Measurements from ENCODE around the gene KCNQ1.

KCNQ1 gene

DNA sequence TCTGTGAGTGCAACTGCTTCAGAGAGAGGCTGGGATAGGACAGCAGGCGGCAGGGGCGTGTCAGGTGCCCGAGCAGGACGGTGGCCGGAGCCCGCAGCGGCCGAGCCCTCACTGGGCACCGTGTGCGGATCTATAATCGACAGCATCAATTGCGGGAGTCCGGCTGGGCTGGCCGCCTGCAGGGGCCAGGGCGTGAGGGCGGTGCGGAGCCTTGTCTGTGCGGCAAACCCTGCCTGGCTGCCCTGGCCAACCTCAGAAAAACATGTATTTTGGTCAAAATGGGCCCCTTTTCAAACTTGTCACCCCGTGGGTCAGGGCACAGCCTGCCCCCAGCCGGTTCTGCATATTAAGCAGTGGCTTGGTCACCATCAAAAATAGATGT is 346.3 kb downstream of the KCNQ1 start:
- Mint-ChIP-seq H3K36me3 (ENCODE audit: low read depth) (peaks cover 69% of the 10 kb centered on the region), H3K9me3 (no peaks in the 10 kb centered on the region), H3K4me3 (peak overlapping the region; percentile 25), H3K4me1 (ENCODE audit: low read depth) (peaks cover 21% of the 10 kb centered on the region), H3K27ac (no peak overlapping the region), H3K27me3 (peaks cover 27% of the 10 kb centered on the region)
- intact Hi-C loops (cut with micrococcal nuclease) = no loop called here

GRCh38 chr11:2791521-2792380 is 346.9 kb downstream of the KCNQ1 start:
- intact Hi-C loops (cut with micrococcal nuclease) = no loop called here
- no peak overlapping the region for H3K4me3 Mint-ChIP-seq
- peaks cover 27% of the 10 kb centered on the region for H3K27me3 Mint-ChIP-seq
- H3K9me3 Mint-ChIP-seq = no peaks in the 10 kb centered on the region
- H3K4me1 Mint-ChIP-seq (ENCODE audit: low read depth) = peaks cover 21% of the 10 kb centered on the region
- H3K36me3 Mint-ChIP-seq (ENCODE audit: low read depth) = peaks cover 68% of the 10 kb centered on the region
- no peak overlapping the region for H3K27ac Mint-ChIP-seq

- H3K9me3 Mint-ChIP-seq = no peaks in the 10 kb centered on the region
- peaks cover 69% of the 10 kb centered on the region for H3K36me3 Mint-ChIP-seq (ENCODE audit: low read depth)
- H3K27me3 Mint-ChIP-seq = peaks cover 27% of the 10 kb centered on the region
- intact Hi-C loops (cut with micrococcal nuclease) = no loop called here
- H3K27ac Mint-ChIP-seq = no peak overlapping the region
- no peak overlapping the region for H3K4me3 Mint-ChIP-seq
- H3K4me1 Mint-ChIP-seq (ENCODE audit: low read depth) = peaks cover 21% of the 10 kb centered on the region
Measured at GRCh38 chr11:2792381-2793250, 347.8 kb downstream of the KCNQ1 start.

GRCh38 chr11:2793701-2794045 is 348.9 kb downstream of the KCNQ1 start:
- H3K36me3 Mint-ChIP-seq (ENCODE audit: low read depth) = peaks cover 75% of the 10 kb centered on the region
- H3K4me1 Mint-ChIP-seq (ENCODE audit: low read depth) = peaks cover 21% of the 10 kb centered on the region
- peaks cover 24% of the 10 kb centered on the region for H3K27me3 Mint-ChIP-seq
- H3K9me3 Mint-ChIP-seq = no peaks in the 10 kb centered on the region
- H3K4me3 Mint-ChIP-seq = no peak overlapping the region
- H3K27ac Mint-ChIP-seq = no peak overlapping the region
- intact Hi-C loops (cut with micrococcal nuclease) = no loop called here

DNA sequence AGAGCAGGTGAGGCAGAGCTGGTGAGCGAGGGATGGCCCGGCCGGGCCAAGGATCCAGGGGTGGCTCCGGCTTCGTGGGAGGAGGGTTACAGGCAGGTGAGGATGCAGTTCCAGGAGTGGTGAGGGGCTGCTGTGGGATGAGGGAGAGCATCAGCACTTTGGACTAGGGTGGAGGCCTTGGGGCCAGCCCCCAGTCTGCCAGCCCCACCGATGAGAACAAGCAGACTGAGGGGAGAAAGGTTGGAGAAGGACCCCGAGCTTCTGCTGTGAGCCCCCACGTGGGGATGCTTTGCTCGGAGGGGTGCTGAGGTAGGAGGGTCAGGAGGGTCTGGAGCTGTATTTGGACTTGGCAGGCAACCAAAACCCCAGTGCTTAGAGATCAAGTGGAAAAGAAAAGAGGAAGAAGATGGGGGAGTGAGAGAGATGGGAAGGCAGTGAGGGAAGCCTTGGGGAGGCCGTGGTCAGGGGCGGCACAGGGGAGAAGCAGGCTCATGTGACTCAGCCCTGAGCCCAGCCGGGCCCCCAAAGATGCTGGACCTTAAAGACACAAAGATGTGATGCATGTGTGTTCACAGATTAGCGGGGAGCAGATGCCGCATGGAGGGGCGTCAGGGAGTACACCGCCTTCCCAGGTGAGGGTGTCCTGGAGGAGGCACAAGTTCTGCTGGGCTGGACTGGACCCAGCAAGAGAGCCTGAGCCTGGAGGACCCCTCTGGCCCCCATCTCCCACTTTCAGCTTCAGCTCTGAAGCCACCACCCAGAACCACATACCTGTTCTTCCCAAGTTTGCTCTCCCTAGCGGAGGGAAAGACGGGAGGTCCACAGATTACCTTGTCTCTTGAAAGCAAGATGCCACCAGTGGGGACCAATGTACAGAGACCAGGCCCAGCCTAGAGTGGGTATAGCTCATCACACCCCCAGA is 349.5 kb downstream of the KCNQ1 start:
- no peaks in the 10 kb centered on the region for H3K9me3 Mint-ChIP-seq
- H3K4me1 Mint-ChIP-seq (ENCODE audit: low read depth) = peaks cover 21% of the 10 kb centered on the region
- H3K4me3 Mint-ChIP-seq = no peak overlapping the region
- intact Hi-C loops (cut with micrococcal nuclease) = no loop called here
- no peak overlapping the region for H3K27ac Mint-ChIP-seq
- H3K27me3 Mint-ChIP-seq = peaks cover 23% of the 10 kb centered on the region
- H3K36me3 Mint-ChIP-seq (ENCODE audit: low read depth) = peaks cover 75% of the 10 kb centered on the region

GRCh38 chr11:2794968-2795322 is 350.1 kb downstream of the KCNQ1 start:
- intact Hi-C loops (cut with micrococcal nuclease) = no loop called here

GRCh38 chr11:2795491-2795991 is 350.7 kb downstream of the KCNQ1 start:
- intact Hi-C loops (cut with micrococcal nuclease) = no loop called here
- H3K4me3 Mint-ChIP-seq = no peak overlapping the region
- H3K36me3 Mint-ChIP-seq (ENCODE audit: low read depth) = peaks cover 66% of the 10 kb centered on the region
- H3K4me1 Mint-ChIP-seq (ENCODE audit: low read depth) = peaks cover 18% of the 10 kb centered on the region
- H3K27ac Mint-ChIP-seq = no peak overlapping the region
- no peaks in the 10 kb centered on the region for H3K9me3 Mint-ChIP-seq
- H3K27me3 Mint-ChIP-seq = peaks cover 15% of the 10 kb centered on the region

More at GRCh38 chr11:2794968-2795322, 350.1 kb downstream of the KCNQ1 start:
- H3K4me3 Mint-ChIP-seq = no peak overlapping the region
- H3K4me1 Mint-ChIP-seq (ENCODE audit: low read depth) = peaks cover 21% of the 10 kb centered on the region
- H3K9me3 Mint-ChIP-seq = no peaks in the 10 kb centered on the region
- peaks cover 21% of the 10 kb centered on the region for H3K27me3 Mint-ChIP-seq
- H3K36me3 Mint-ChIP-seq (ENCODE audit: low read depth) = peaks cover 72% of the 10 kb centered on the region
- H3K27ac Mint-ChIP-seq = no peak overlapping the region

GRCh38 chr11:2796091-2796490 is 351.3 kb downstream of the KCNQ1 start:
- peaks cover 12% of the 10 kb centered on the region for H3K4me1 Mint-ChIP-seq (ENCODE audit: low read depth)
- H3K27ac Mint-ChIP-seq = no peak overlapping the region
- peaks cover 60% of the 10 kb centered on the region for H3K36me3 Mint-ChIP-seq (ENCODE audit: low read depth)
- peaks cover 9% of the 10 kb centered on the region for H3K27me3 Mint-ChIP-seq
- H3K9me3 Mint-ChIP-seq = no peaks in the 10 kb centered on the region
- H3K4me3 Mint-ChIP-seq = no peak overlapping the region
- intact Hi-C loops (cut with micrococcal nuclease) = no loop called here

DNA sequence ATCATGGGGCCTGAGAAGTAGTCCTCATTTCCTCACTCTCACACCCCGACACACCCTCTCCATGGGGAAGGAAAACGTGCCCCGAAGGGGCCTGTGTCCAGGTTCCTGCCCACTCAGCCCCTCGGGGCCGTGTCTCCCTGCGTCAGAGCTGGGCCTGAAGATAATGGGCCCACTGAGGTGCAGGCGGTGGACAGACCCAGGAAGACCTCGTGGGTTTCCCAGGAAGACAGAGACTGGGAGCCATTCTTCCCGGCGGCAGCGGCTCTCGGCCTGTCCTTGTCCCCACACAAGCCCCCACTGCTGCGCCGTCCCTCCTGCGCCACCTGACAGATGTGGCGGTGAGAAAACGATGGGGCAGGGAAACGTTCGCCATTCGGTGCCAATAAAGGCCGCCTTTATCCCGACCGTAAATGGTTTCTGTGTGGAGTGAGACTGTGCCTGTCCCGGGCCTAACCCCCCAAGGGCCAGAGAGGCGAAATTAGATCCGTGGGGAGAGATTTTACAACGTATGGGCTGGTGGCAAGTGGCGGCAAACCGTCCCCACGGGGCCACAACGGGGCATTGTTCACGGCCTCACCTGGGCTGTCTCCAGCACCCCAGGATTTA is 351.8 kb downstream of the KCNQ1 start:
- Mint-ChIP-seq H3K36me3 (ENCODE audit: low read depth) (peaks cover 60% of the 10 kb centered on the region), H3K27me3 (peaks cover 7% of the 10 kb centered on the region), H3K4me1 (ENCODE audit: low read depth) (peaks cover 10% of the 10 kb centered on the region), H3K27ac (no peak overlapping the region), H3K9me3 (no peaks in the 10 kb centered on the region), H3K4me3 (no peak overlapping the region)
- intact Hi-C loops (cut with micrococcal nuclease) = no loop called here

DNA sequence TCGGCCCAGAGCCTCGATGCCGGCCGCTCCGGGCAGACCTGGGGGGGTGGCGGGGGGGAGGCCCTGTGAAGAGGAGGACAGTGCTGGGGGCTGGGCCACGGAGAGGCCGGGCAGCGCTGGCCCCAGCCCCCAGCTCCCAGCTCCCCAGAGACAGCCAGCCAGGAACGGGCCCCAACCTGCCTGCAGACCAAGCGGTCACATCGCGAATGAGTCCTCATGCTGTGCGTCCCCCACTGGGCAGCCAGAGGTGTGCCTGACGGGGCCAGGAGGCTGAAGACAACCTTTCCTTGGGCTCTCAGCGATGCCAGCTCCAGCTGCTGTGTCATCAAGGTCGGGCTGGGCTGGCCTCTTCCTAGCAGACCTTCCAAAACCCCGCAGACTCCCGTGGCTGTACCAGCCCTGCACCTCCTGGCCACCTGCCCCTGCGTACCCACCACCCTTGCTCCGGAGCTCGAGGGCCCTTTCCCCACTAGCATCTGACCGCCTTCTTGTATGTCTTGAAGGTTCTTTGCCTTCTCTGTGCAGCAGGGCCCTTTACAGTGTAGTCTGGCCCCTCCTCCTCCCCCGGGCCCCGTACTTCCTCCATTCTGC is 352.4 kb downstream of the KCNQ1 start:
- H3K9me3 Mint-ChIP-seq = no peaks in the 10 kb centered on the region
- H3K4me3 Mint-ChIP-seq = no peak overlapping the region
- peaks cover 3% of the 10 kb centered on the region for H3K27me3 Mint-ChIP-seq
- H3K36me3 Mint-ChIP-seq (ENCODE audit: low read depth) = peaks cover 55% of the 10 kb centered on the region
- H3K4me1 Mint-ChIP-seq (ENCODE audit: low read depth) = peaks cover 10% of the 10 kb centered on the region
- H3K27ac Mint-ChIP-seq = no peak overlapping the region
- intact Hi-C loops (cut with micrococcal nuclease) = no loop called here

- intact Hi-C loops (cut with micrococcal nuclease) = no loop called here
- H3K27ac Mint-ChIP-seq = no peak overlapping the region
- H3K36me3 Mint-ChIP-seq (ENCODE audit: low read depth) = peaks cover 51% of the 10 kb centered on the region
Measured at GRCh38 chr11:2797741-2798361, 353.0 kb downstream of the KCNQ1 start.

DNA sequence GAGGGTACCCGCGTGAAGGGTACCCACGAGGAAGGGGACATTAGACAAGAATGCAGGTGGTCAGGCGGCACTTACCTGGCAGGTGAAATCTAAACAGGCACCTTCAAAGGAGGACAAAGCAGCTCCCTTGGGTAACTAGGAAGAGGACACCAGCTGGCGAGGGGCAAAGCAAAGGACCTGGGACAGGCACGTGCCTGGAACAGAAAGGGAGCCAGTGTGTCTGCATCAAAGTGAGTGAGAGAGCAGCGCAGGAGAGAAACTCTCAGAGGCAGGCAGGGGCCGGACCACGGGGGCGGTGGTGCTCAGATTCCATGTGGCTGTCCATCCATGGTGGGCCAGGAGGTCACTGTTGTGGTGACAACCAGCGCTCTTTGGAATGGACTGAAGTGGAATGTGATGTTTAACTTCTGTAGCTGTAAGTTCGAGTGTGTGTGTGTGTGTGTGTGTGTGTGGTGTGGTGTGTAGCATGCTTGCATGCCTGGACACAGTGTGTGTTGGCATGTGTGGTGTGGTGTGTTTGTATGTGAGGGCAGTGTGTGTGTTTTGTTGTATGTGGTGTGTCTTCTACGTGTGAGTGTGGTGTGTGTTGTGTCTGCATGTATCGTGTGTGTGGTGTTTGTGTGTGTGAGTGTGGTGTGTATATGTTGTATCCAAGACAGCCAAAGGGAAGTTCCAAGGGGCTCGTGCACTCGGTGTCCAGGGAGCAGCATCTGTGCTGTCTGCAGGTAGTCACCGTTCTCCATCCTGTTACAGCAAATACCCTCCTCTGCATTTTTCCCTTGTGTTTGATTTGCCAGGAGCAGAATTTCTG is 354.3 kb downstream of the KCNQ1 start:
- H3K36me3 Mint-ChIP-seq (ENCODE audit: low read depth) = peaks cover 52% of the 10 kb centered on the region
- H3K4me3 Mint-ChIP-seq = no peak overlapping the region
- no peak overlapping the region for H3K27ac Mint-ChIP-seq
- intact Hi-C loops (cut with micrococcal nuclease) = no loop called here
- no peaks in the 10 kb centered on the region for H3K27me3 Mint-ChIP-seq
- peaks cover 3% of the 10 kb centered on the region for H3K4me1 Mint-ChIP-seq (ENCODE audit: low read depth)
- no peaks in the 10 kb centered on the region for H3K9me3 Mint-ChIP-seq

More at GRCh38 chr11:2797741-2798361, 353.0 kb downstream of the KCNQ1 start:
- no peak overlapping the region for H3K4me3 Mint-ChIP-seq
- no peaks in the 10 kb centered on the region for H3K27me3 Mint-ChIP-seq
- H3K9me3 Mint-ChIP-seq = no peaks in the 10 kb centered on the region
- H3K4me1 Mint-ChIP-seq (ENCODE audit: low read depth) = peaks cover 10% of the 10 kb centered on the region
